UCSD-AML1 (cell line): ENCODE data around the gene SLIT3.

Source experiments
- DNase-seq: peaks from one replicate; lab custom pipeline; 2025; ENCODE audit not compliant: unreplicated experiment; lab: John Stamatoyannopoulos, UW

Gene SLIT3

DNA sequence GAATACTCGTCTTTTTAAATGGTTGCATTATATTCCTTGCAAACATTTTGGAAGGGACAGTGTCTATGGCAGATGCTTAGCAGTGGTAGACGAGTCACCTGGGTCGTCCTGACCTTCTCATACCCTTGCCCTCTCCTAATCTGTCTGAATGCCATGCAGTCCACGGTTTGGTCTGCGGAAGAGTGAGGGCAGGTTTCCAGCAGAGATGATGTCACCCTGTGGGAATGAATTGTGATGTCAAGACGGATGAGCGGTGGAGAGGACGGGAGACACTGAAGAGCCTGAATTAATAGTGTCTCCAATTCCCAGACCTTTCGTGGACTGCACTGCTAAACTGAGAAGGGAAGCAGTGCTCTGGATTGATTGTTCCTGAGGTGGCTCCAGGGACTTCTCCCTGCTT, 392.7 kb downstream of the SLIT3 start:
- DNase-seq: no peak

DNA sequence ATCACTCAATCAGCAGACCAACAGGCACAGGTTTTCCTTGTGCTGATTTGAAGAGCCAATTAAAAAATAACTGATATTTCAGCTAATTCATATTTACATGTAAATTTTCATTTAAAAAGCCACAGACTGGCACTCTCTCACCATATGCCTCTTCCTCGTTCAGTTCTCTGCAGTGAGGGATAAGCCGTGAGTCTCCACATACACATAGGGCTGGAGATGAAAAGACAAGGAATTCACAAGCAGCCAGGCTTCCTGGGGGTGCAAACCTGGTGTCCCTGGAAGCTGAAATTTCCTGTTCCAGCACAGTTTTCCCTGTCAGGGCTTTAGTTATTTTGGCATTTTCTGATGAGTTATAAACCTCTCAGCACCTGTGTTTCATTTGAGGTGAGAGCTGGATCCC, 397.9 kb downstream of the SLIT3 start:
- no peak for DNase-seq

DNA sequence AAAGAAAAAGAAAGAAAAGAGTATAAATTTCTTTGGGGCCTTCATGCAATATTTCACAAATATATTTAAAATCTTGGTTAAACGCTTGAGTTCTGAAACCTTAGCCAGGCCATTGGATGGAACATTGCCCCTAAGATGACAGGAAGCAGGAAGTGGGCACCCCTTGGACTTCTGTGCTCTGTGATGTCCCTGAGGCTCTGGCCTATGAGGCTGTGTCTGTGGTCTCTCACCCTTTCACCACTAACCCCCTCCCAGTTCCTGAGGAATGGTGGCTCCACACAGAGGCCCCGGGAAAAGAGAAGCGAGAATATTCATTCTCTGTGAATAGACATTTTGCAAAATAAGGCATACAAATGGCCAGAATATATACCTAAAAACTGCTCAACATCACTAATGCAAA, 401.3 kb downstream of the SLIT3 start:
- DNase-seq: no peak

DNA sequence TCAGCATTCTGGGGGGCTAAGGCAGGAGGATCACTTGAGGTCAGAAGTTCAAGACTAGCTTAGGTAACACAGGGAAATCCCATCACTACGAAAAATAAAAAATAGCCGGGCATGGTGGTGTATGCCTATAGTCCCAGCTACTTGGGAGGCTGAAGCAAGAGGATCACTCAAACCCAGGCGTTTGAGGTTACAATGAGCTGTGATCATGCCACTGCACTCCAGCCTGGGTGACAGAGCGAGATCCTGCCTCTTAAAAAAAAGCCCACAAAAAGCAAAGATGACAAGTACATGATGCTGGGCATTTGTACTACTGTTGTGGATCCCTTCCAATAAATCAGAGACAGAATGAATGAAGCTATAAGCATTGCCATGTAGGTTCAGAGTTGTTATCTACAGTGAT, 401.7 kb downstream of the SLIT3 start:
- no peak for DNase-seq

DNA sequence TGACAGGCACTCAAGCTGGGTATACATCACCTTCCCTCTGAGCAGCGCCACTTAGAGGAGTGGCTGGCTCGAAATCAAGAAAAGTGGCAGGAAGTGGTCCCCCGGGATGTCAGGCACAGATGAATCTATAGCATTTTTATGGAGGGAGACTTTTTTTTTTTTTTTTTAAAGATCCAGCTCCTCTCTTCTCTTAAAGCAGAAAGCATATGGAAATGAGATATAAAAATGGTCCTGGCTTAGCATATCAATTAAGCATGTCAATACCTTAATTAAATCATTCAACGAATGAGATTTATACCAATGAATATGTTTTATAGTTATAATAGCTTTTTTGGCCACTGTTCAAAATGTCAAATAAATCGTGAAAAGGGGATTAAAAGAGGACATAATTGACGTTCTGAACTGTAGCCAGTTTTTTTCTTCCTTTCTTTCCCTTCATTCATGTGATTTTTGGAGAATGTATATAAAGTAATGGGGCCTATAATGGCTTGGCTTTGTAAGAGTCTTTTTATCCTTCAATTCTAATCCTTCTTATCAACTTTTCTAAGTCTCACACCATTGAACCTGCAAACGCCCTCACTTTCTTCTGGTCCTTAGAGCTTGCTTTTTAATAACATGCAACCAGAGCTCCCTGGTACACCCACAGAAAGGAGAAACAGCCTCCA, 402.6 kb downstream of the SLIT3 start:
- no peak for DNase-seq

DNA sequence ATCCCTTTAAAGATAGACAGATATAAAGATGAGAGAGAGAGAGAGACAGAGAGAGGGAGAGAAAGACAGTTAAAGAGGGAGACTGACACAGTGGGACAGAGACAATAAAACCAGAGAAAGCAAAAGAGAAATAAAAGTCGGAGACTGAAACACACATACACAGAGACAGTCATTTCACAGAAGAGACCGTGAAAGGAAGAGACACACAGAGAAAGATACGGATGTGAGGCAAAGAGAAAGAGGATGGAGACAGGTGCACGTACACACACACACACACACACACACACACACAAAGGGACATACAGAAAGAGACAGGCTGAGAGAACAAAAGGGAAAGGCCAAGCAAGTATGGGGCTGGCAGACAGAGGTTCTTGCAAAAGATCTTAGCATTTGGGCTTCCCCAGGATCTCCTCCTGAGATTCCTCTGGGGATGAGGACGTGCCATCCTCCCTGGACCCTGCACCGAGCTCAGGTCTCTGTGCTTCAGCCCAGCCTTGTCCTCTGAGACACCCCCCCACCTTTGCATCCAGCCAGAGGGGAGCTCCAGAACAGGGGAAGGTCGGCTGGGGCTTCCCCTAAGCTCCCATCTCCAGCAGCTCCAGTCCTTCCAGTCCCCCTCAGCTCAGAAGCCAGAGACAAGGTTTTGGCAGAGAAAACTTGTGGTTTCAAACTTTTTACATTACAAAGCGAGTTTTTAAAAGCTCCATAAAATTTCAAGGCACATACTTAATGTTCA, 403.4 kb downstream of the SLIT3 start:
- DNase-seq: no peak

DNA sequence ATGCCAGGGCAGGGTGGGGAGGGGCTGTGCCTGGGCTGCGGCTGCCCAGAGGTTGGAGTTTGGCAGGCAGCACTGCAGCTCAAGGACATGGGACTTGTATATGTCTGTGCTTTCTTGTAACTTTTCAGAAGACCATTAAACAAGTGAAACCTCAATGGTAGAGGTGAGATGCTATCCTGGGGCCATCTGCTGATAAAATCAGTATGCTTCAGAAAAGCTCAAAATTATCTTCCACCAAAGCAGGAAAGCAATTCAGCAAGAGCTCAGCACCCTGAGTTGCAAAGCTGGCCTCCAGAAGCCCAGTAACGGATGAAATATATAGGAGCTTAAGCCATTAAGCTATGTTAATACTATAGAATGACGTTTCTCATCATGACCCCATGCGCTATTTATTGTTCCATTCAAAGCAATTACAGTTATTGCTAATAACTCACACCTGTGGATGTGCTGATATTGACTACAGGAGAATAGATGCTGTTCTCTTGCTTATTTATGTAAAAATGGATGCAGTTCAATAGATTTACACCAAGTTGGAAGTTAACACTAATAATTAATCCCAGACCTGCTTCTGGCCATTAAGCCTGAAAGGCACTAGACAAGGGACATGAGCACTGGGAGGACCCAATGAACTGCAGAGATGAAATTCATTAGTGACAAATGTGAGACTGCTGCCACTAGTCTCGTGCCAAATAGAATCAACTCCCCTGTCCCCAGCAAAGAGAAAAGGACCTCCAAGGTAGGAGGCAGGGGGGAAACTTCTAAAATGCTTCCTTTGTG, 405.5 kb downstream of the SLIT3 start:
- DNase-seq: no peak

DNA sequence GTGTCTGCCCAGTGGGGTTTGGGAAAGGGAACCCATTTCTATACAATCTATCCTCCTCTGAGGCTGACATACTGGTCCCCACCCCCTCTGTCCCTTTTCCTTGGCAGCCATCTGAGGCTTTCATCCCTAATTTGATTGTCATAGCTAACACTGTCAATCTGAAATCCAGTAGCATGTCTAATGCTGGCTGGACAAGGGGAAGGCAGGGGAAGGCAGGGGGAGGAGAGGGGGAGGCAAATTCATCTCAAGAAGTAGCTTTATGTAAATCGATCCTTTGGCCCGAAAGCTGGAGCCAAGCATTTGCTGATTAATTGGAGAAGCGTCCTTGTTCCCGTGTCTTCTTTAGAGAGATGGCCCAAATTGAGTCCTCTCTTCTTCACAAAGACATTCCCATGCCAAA, 407.7 kb downstream of the SLIT3 start:
- no peak for DNase-seq

DNA sequence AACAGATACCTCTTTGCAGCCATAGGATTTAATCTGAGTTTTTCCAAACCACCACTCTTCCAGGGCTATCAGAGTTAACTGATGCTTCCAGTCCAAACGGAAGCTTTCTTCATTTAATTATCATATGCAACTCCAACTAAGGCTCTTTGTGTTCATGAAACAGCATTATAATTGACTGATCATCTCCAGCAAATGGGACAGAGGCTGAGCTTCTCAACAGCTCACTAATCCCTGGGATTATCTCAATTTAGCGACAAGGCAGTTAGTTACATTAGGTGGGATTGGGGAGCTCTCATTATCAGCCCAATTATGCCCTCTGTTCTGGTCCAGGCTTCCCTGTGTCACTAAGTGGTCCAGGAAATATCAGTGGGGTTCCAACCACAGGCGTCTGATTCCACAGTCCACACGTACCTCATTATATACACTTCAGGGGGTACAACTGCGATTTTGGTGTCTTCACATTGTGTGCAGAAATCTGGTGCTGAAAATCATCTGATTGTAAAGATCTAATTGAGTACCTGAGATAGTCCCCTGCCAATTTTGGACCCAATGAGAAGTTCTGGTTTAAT, 408.2 kb downstream of the SLIT3 start:
- DNase-seq: no peak

DNA sequence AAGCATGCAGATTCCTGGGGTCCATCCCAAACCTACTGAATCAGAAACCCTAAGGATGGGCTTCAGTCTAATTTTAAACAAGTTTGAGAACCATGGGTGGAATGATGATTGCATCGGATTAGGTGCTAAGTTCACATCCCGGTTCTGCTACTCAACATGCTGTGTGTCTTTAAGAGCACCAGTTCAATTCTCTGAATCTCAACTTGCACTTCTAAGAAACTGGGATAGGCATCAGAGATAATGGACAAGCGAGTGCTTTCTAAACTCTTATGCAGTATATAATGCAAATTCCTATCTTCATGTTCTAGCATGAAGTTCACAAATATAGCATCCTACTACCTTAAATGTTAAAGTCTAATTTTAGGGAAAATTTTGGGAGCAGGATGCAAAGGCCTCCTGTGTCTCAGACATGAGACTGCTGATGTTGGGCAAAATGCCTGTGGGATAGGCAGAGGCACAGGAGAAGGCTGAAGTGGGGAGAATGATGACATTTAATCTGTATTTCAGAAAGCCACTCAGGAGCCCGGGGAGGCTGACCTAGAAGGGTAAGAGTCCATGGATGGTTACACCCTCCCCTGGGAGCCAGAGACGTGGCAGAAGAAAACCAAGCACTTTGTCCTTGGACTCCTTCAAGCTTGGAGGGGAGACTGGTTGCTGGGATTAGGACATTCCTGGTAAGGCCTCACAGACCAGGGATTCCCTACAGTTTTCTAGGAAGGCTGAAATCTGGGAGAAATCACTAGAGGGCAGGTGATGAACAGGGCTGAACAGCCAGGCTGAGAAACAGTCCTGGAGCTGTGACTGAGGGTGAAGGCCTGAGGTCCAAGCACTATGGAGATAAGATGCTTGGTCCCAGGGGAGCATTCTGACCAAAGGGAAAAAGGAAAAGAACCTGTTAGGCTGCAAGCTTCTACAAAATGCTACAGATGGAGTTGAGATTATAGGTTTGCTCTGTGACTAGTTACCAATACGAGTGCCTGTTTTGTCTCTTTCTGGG, 409.8 kb downstream of the SLIT3 start:
- no peak for DNase-seq

DNA sequence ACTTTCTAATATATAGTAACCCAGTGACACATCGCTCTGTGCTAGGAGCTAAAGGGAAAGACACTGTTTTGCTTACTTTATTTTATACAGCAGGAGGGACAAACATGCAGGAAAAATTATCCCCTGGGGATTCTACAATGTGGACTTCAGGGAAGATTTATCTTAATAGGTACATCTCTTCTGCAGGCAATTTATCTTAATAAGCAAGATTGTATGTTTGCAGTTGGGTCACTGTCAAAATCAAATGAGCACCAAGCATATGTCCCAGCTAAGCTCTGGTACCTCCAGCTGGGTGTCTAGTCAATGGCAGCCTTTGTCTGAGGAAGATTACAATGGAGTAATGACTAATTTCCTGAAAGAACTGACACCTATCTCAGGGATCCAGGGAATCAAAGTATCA, 411.9 kb downstream of the SLIT3 start:
- no peak for DNase-seq

DNA sequence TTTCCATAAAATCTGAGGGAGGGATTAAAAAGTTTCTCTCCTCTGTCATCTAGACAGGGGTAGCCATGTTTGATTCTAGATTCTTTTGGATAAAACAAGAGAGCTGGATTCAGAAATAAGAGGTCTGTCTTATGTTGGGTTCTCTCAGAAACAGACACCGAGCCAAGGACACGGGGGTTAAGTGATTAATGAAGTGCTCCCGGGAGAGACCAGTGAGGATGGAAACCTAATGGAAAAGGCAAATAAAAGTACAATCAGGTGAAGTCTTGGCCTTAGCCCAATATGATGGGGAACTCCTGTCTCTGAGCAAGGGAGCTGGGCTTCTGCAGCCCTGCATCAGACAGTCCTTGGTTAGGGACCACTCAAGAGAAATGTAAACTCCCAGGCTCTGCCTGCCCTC, 413.0 kb downstream of the SLIT3 start:
- DNase-seq: no peak

DNA sequence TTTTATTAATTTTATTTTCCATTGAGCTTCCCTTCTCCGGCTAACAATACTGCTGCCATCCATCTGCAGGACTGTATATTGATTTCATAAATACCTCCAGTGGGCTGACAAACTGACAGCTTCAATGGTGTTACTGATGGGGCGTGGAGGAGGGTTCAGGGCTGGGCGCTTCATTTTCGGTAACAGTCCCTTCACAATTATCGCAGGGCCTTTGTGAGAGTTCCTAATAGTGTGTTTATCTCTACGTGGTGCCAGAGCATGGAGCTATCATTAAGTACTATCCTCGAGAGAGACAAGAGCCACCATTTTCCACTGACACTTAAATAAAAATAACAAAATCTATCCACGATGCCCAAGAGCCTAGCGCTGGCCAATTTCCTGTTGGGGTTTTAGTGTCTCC, 414.8 kb downstream of the SLIT3 start:
- DNase-seq: no peak

DNA sequence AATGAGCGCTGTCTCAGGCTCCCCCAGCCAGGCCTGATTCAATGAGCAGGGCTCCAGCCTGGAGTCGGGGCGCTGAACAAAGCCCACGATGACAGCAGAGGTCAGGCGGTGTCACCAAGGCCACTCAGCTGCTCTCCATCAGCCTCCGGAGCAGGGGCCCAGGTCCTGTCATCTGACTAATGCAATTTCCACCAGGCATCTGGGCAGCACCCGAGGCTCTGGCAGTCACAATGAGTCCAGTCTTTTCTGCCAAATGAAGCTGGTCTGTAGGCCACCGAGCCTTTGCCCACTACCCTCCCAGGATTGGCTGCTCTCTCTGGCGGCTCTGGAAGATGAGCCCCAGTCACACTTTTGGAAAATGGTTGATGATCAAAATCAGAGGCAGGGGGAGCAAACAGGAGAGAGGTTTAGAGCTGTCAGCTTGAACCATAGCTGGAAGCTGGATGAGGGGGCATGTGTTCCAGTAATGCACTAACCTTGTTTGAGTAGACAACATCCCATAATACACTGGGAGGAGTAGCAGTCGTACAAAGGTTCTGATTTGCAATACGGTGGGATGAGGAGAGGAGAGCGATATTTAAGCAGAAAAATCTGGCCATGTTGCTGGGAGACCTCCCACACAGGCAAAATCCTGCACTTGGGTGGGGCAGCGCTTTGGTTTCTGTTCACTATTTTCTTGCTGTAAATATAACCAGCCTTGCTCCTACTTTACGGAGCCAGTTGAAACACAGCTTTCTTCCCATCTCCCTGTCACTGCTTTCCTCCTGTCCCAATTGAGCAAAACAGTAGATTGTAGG, 415.4 kb downstream of the SLIT3 start:
- no peak for DNase-seq

DNA sequence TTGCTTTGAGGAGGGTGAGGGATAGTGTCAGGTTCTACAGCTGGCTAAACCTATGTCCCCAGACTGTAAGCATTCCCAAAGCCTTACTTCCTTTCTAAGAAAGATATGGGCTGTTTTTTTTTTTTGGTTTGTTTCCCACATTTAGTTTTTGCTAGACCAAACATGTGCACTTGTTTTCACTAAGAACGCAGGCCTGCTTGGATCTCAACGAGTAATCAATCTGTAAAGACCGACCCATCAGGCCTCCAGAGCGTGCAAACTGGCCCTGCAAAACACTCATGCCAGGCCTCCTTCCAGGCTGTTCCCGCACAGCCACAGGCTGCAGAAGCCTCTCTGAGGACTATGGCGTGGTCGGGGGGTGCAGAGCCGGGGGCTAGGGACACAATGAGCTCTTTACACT, 416.9 kb downstream of the SLIT3 start:
- no peak for DNase-seq

DNA sequence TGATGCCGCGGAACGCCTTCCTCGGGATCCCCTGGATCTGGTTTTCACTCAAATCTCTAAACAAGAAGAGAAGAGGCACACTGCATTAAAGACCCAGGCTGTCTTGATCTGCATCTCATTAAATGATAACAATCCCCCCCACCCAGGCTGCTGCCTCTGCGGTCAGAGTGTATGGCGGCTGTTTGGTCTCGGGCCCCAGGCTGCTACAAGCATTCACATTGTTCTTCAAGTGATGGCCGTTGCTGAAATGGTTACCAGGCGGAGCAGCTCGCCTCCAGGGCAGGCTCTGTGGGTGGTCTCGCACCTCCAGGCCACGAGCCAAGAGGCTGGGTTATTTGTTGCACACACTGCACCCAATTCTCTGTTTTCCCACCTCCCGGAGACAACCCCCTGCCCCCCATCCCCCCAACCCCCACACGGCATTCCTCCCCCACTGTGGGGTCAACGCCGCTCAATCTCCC, 417.6 kb downstream of the SLIT3 start:
- DNase-seq: no peak

DNA sequence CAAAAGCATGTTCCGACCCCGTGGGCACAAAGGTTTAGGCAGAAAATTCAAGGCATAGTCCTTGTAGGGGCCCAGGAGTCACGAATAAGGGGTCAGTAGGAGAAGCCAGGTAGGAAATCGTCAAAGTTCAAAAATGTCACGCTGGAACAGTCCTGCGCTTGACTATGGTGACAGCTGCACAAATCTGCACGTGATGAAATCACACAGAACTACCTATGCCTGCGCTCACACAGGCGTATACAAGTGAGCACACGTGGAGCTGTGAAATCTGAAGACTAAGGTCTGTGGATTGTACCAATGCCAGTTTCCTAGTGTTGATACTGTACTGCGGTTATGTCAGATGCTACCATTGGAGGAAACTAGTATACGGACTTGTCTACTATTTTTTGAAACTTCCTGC, 418.7 kb downstream of the SLIT3 start:
- DNase-seq: no peak

DNA sequence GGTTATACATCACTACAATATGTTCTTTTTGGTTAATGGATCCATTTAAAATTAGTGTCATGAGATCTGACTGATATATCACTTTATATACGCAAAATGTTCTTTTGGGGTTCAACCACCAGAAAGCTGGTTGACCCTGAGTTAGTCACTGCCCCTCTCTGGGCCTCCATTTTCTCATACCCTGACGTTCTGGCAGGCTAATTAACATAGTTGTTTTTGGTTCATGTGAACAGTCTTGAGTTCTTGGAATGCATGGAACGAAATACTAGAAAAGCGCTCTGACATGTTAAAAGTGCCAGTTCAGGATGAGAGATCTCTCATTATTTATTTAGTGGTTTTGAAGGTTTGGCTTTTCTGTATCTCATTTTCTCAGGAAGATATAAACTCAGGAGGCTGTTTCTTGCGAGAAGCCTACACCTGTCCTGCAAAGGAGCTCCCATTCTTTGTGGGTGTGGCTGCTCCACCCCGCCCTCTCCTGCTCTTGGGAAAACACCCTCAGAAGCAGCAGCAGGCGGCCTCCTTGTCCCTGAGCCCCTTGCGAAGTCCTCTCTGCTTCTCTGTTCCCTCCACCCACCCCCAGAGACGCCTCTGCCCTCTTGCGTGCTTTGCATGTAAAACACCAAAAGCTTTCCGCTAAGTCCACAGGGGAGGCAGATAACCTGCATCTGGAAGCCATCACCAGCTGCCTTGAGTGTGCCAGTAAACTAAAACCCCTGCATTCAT, 419.4 kb downstream of the SLIT3 start:
- no peak for DNase-seq

DNA sequence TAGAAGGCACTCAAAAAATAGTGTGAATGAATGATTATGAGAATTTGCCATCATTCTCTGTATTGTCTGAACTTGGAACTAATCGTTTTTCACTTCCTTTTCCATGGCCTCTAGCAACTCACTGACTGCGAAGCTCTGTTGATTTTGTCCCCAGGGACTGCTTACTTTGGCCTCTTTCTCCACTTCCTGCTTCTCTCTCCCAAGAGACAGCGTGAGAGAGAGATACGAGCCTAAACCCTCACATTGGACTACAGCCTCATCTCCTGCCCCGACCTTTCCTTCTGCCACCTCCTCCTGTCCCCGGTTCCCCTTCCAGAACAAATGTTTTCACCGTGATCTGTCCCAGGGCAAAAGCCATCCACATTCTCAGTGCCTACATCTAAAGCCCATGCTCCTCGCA, 421.0 kb downstream of the SLIT3 start:
- no peak for DNase-seq
